SHP77 (cell line): ENCODE results near the gene ZNF322.

Source experiments
- DNase-seq, 2 experiments: peaks; one replicate each; lab custom pipeline; 2025; lab: John Stamatoyannopoulos, UW

The ZNF322 gene

GRCh38 chr6:26588965-26589364 lies 70.6 kb downstream of the ZNF322 start:
- DNase-seq: no peak
